HepG2 (cell line): ENCODE measurements around the gene TEX26. TPM values are rescaled to one million over a fixed set of nuclear protein-coding genes. Genes with fewer than 3 reads are reported as not detected.

ENCODE experiments used
- CAMTA2 ChIP-seq: sonication (generic); formaldehyde crosslinking; IDR thresholded peaks from 2 replicates; pipeline ENCODE4 v1.4.0; 2020; ENCODE audit warnings: mild to moderate bottlenecking, missing genetic modification reagents, borderline replicate concordance
- KDM2A ChIP-seq: sonication (generic); formaldehyde crosslinking; IDR thresholded peaks from 2 replicates; pipeline ENCODE4 v1.4.0; 2020; ENCODE audit warnings: low read depth, missing genetic modification reagents, borderline replicate concordance
- MBNL3 ChIP-seq: fragments of 250-450 bp; sonication (Bioruptor Pico); conservative IDR thresholded peaks from 2 replicates; pipeline ENCODE4 v1.8.0; 2022; ENCODE audit warnings: mild to moderate bottlenecking, inconsistent platforms
- PHB2 ChIP-seq: fragments of 450-650 bp; IDR thresholded peaks from 2 replicates; pipeline ENCODE4 v1.6.1; 2018; ENCODE audit not compliant: partially characterized antibody
- POGZ ChIP-seq: sonication (generic); formaldehyde crosslinking; IDR thresholded peaks from 2 replicates; pipeline ENCODE4 v1.4.0; 2020; ENCODE audit warnings: mild to moderate bottlenecking, missing genetic modification reagents
- RFXANK ChIP-seq: IDR thresholded peaks from 2 replicates; pipeline ENCODE4 v1.6.1; 2016
- ZFP36L2 ChIP-seq: sonication (generic); formaldehyde crosslinking; IDR thresholded peaks from 2 replicates; pipeline ENCODE4 v1.4.0; 2020; ENCODE audit warnings: missing genetic modification reagents
- ZNF263 ChIP-seq: sonication (generic); formaldehyde crosslinking; IDR thresholded peaks from 2 replicates; pipeline ENCODE4 v1.4.0; 2020; ENCODE audit warnings: missing genetic modification reagents
- ZNF318 ChIP-seq: sonication (generic); formaldehyde crosslinking; IDR thresholded peaks from 2 replicates; pipeline ENCODE4 v1.4.0; 2020; ENCODE audit warnings: mild to moderate bottlenecking, missing genetic modification reagents
- ZNF547 ChIP-seq: sonication (generic); formaldehyde crosslinking; IDR thresholded peaks from 2 replicates; pipeline ENCODE4 v1.5.1; 2020; ENCODE audit warnings: mild to moderate bottlenecking, missing genetic modification reagents
- ZNF589 ChIP-seq: sonication (generic); formaldehyde crosslinking; conservative IDR thresholded peaks from 2 replicates; pipeline ENCODE4 v1.8.0; 2022; ENCODE audit warnings: mild to moderate bottlenecking, moderate library complexity, missing genetic modification reagents
- ZNF746 ChIP-seq: sonication (generic); formaldehyde crosslinking; IDR thresholded peaks from 2 replicates; pipeline ENCODE4 v1.8.0; 2022; ENCODE audit warnings: mild to moderate bottlenecking, missing genetic modification reagents
- polyA plus RNA-seq, 8 experiments: library from polyadenylated mRNA; depleted of rRNA in 3 of 8; stranded (reverse) in 7 of 8; unstranded in 1 of 8; fragments of >200 nt; fragmentation: Illumina TruSeq in 4 of 8; extraction: Trizol in 4 of 8; gene quantifications; 2 replicates each; pipeline versions ENCODE4 v1.2.1 to v1.2.3, GENCODE V29; 2011 to 2016; ENCODE audit warnings: low read depth in 4 of 8, missing spikeins in 1 of 8, mixed read lengths in 1 of 8; ENCODE audit not compliant: insufficient read depth in 1 of 8
- total RNA-seq, 5 experiments: library from RNA; depleted of rRNA; stranded (reverse); fragments of >200 nt; fragmentation: Illumina TruSeq; extraction: Trizol; gene quantifications; 2 replicates each; pipeline ENCODE4 v1.2.3, GENCODE V29; 2016; ENCODE audit warnings: low read depth in 1 of 5

Gene TEX26
- total and polyA plus RNA-seq, 2 of the 13 experiments (the other 11 are each of a cell fraction or from before 2014, with no cell fraction given) = not detected

- no peak for TF ChIP-seq ZNF318 (CRISPR knock-in tag)
- TF ChIP-seq ZNF746 (CRISPR knock-in tag) = no peak
- TF ChIP-seq CAMTA2 (CRISPR knock-in tag) = no peak
- no peak for TF ChIP-seq ZFP36L2 (CRISPR knock-in tag)
- no peak for TF ChIP-seq ZNF547 (CRISPR knock-in tag)
- TF ChIP-seq ZNF589 (CRISPR knock-in tag) = no peak
- no peak for TF ChIP-seq PHB2
- TF ChIP-seq KDM2A (CRISPR knock-in tag) = no peak
- no peak for TF ChIP-seq MBNL3
- TF ChIP-seq POGZ (CRISPR knock-in tag) = no peak
- TF ChIP-seq ZNF263 (CRISPR knock-in tag) = no peak
- TF ChIP-seq RFXANK (CRISPR knock-in tag) = no peak
Measured at GRCh38 chr13:31007417-31007816, 75.0 kb downstream of the TEX26 start (continued).
